Pancreas (tissue), 10 donors: ENCODE results near the gene CCDC102A. TPM values are rescaled to one million over a fixed set of nuclear protein-coding genes. Genes with fewer than 3 reads are reported as not detected.

Source experiments
- ATAC-seq, 4 donors: fragments of 200-7000 bp; cut with Tn5 transposase; one replicate each; pipeline versions ENCODE4 v1.8.0 to v1.9.1; 2020; ENCODE audit warnings: mild to moderate bottlenecking in 4 of 4, moderate library complexity in 4 of 4
- DNase-seq, 6 donors: peaks; one replicate each; pipeline ENCODE4 v3.0.0-alpha.2; 2020
- FAIRE-seq: peaks from 2 replicates; lab custom pipeline; 2012; peaks lifted over from hg19 to GRCh38; lab: Jason Lieb, UNC
- H3K27ac ChIP-seq, 4 donors: fragments of 200-600 bp; sonication (generic); 1 replicate in 3 of 4; 2 replicates in 1 of 4; pipeline versions ENCODE4 v1.5.0 to v1.8.0; 2020
- H3K27me3 ChIP-seq, 4 donors: fragments of 200-600 bp; one replicate each; pipeline ENCODE4 v1.8.0; 2021
- H3K36me3 ChIP-seq, 3 donors: fragments of 200-600 bp; sonication (generic) in 1 of 3; one replicate each; pipeline versions ENCODE4 v1.5.0 to v1.8.0; 2020 to 2021
- H3K4me1 ChIP-seq, 3 donors: fragments of 200-600 bp; one replicate each; pipeline ENCODE4 v1.8.0; 2021
- H3K4me3 ChIP-seq, 4 donors: fragments of 200-600 bp; sonication (generic) in 2 of 4; one replicate each; pipeline versions ENCODE4 v1.5.0 to v1.8.0; 2020 to 2021
- H3K9me3 ChIP-seq, 4 donors: fragments of 200-600 bp; one replicate each; pipeline ENCODE4 v1.8.0; 2021
- CTCF ChIP-seq, 4 donors: fragments of 200-600 bp; sonication (generic) in 3 of 4; IDR thresholded peaks; one replicate each; pipeline versions ENCODE4 v1.5.0 to v1.8.0; 2021; ENCODE audit warnings: antibody characterized with exemption in 4 of 4
- WGBS, 2 donors: extraction: QIAGEN DNeasy Blood & Tissue Kit; methylation state at CpG; one replicate each; pipeline ENCODE4 v1.1.7; 2013; 5-methylcytosine and 5-hydroxymethylcytosine counted together
- intact Hi-C, 3 donors: fragments of 100-400 bp; cut with DNase I; formaldehyde crosslinking; loops; one replicate each; pipeline versions ENCODE4 v1.11.1 to v1.14.2; 2022
- polyA plus RNA-seq, 2 donors: library from polyadenylated mRNA; stranded (reverse); fragments of 200-250 nt; gene quantifications; one replicate each; pipeline ENCODE4 v1.2.3, GENCODE V29; 2013
- total RNA-seq, 6 donors: library from RNA; stranded (reverse); fragmentation: NEBNext Ultra II Directional in 4 of 6; extraction: Animal tissue kit (Norgen Biotek cat#: 25700) in 4 of 6; gene quantifications; one replicate each; pipeline versions ENCODE4 v1.2.1 to v1.2.4, GENCODE V29; 2021 to 2023
- donor health status: healthy with polysubstance abuse.
- donor health status: DM: no; HTN: no; CAD: no; lungs with moderate emphysema.
- donor health status: DM: no; HTN: no; CAD: no.
- donor health status: control.
- donor health status: control.
- donor health status: Bipolar disorder and iron deficiency.
- donor health status: DM: yes; HTN: yes; CAD: no.
- donor health status: DM: no; HTN: no; CAD: no.
- donor health status: DM: no; HTN: no; CAD: no.
- donor health status: DM: yes; HTN: yes; CAD: no.

CCDC102A gene
- total and polyA plus RNA-seq, 8 donors = 2.2 to 5.8 (median 2.9) TPM

- no peak for DNase-seq
- WGBS, 2 donors = 91 to 96% methylated on average over 11 of the region's 11 CpGs
- intact Hi-C loops = no loop called here
Observed at GRCh38 chr16:57469046-57469445, 67.3 kb downstream of the CCDC102A start.

GRCh38 chr16:57468346-57468745 is 68.0 kb downstream of the CCDC102A start:
- DNase-seq (no peak), FAIRE-seq (no peak), ATAC-seq (no peak)
- intact Hi-C loops = no loop called here
- no peak overlapping the region for H3K27ac ChIP-seq
- no peak for TF ChIP-seq CTCF (IDR thresholded peaks at IDR 0.05)
- peaks cover 31 to 41% (median 31%) of the 10 kb centered on the region in 3 donors for H3K4me1 ChIP-seq
- no peaks in the 10 kb centered on the region for H3K27me3 ChIP-seq
- H3K4me3 ChIP-seq = no peak overlapping the region
- peaks cover 2 to 65% (median 26%) of the 10 kb centered on the region in 3 donors for H3K36me3 ChIP-seq
- H3K9me3 ChIP-seq = no peaks in the 10 kb centered on the region
- WGBS, 2 donors = 88% methylated on average over 2 of the region's 2 CpGs

More at GRCh38 chr16:57469046-57469445, 67.3 kb downstream of the CCDC102A start:
- Histone ChIP-seq H3K4me3 (no peak overlapping the region), H3K27ac (no peak overlapping the region), H3K9me3 (no peaks in the 10 kb centered on the region), H3K27me3 (no peaks in the 10 kb centered on the region), H3K36me3 (peaks cover 2 to 72% (median 26%) of the 10 kb centered on the region in 3 donors), H3K4me1 (peaks cover 24 to 34% (median 24%) of the 10 kb centered on the region in 3 donors)
- FAIRE-seq (no peak), ATAC-seq (no peak)
- no peak for TF ChIP-seq CTCF (IDR thresholded peaks at IDR 0.05)

GRCh38 chr16:57464523-57464922 is 71.8 kb downstream of the CCDC102A start:
- H3K9me3 ChIP-seq = no peaks in the 10 kb centered on the region
- TF ChIP-seq CTCF (IDR thresholded peaks at IDR 0.05) = no peak
- H3K27ac ChIP-seq = no peak overlapping the region
- H3K4me1 ChIP-seq = peaks cover 10 to 13% (median 11%) of the 10 kb centered on the region in 3 donors
- ATAC-seq (no peak), FAIRE-seq (no peak), DNase-seq (no peak)
- no peak overlapping the region for H3K4me3 ChIP-seq
- 86 to 87% methylated on average over 2 of the region's 2 CpGs for WGBS, 2 donors
- peaks cover 2 to 57% (median 21%) of the 10 kb centered on the region in 3 donors for H3K36me3 ChIP-seq
- no peaks in the 10 kb centered on the region for H3K27me3 ChIP-seq
- intact Hi-C loops = no loop called here

- peak overlapping the region; percentile 31 to 65 (median 58) for H3K27ac ChIP-seq
- ATAC-seq = peak; percentile 35 to 67 (median 56)
- no peak for TF ChIP-seq CTCF (IDR thresholded peaks at IDR 0.05)
- intact Hi-C loops = no loop called here
- peaks cover 0 to 57% (median 19%) of the 10 kb centered on the region in 3 donors for H3K36me3 ChIP-seq
- no peaks in the 10 kb centered on the region for H3K9me3 ChIP-seq
- WGBS, 2 donors = 0 to 1% methylated on average over 15 to 16 of the region's 16 CpGs
- peak in 1 of 6 donors; percentile 55 for DNase-seq
- H3K4me1 ChIP-seq = peaks cover 10 to 13% (median 11%) of the 10 kb centered on the region in 3 donors
- no peaks in the 10 kb centered on the region for H3K27me3 ChIP-seq
- FAIRE-seq = no peak
- peak overlapping the region; percentile 70 to 95 (median 77) for H3K4me3 ChIP-seq
Observed at GRCh38 chr16:57462978-57463362, 73.4 kb downstream of the CCDC102A start.

- Histone ChIP-seq H3K4me1 (peaks cover 10 to 13% (median 11%) of the 10 kb centered on the region in 3 donors), H3K27me3 (no peaks in the 10 kb centered on the region), H3K36me3 (peaks cover 0 to 56% (median 21%) of the 10 kb centered on the region in 3 donors), H3K27ac (peak within 1 kb of the TSS; percentile 31 to 65 (median 58)), H3K9me3 (no peaks in the 10 kb centered on the region), H3K4me3 (peak within 1 kb of the TSS; percentile 70 to 95 (median 77))
- peak; percentile 80 to 95 (median 90) for DNase-seq
- WGBS, 2 donors = 1% methylated on average over 39 to 47 of the region's 47 CpGs
- no peak for FAIRE-seq
- intact Hi-C loops = no loop called here
- peak; percentile 82 to 96 (median 91) for TF ChIP-seq CTCF (IDR thresholded peaks at IDR 0.05)
- peak; percentile 95 to 99 (median 98) for ATAC-seq
Observed at GRCh38 chr16:57462209-57462977, 74.0 kb downstream of the CCDC102A start, which contains the start of gene POLR2C. Gene POLR2C, plus strand, starts transcription at chr16:57462679. Its CDS starts 46 bp downstream, at chr16:57462725.
